Inflammatory macrophage (primary cell): ENCODE results near the gene PDIA2.
"Not testable (repeated sequence)": the region's sequence is repeated elsewhere in the genome, so short reads cannot be mapped to it uniquely, and the experiment has no call there.

Experiments used
- DNase-seq, 2 donors: peaks; one replicate each; pipeline ENCODE4 v3.0.0-alpha.2; 2020 to 2022
- total RNA-seq, 18 experiments: gene quantifications; one replicate each; lab custom pipeline; 2026; ENCODE audit warnings: mixed read lengths in 6 of 18, inconsistent platforms in 2 of 18; lab: John Stamatoyannopoulos, UW

The PDIA2 gene
- total RNA-seq, result 0 to 0.24 (median 0) reads per million in 18 experiments

GRCh38 chr16:283033-283805 lies at the start of gene PDIA2:
Gene PDIA2 (plus strand): TSS chr16:283164. CDS start chr16:283170, 6 bp downstream.
- no peak for DNase-seq

DNA sequence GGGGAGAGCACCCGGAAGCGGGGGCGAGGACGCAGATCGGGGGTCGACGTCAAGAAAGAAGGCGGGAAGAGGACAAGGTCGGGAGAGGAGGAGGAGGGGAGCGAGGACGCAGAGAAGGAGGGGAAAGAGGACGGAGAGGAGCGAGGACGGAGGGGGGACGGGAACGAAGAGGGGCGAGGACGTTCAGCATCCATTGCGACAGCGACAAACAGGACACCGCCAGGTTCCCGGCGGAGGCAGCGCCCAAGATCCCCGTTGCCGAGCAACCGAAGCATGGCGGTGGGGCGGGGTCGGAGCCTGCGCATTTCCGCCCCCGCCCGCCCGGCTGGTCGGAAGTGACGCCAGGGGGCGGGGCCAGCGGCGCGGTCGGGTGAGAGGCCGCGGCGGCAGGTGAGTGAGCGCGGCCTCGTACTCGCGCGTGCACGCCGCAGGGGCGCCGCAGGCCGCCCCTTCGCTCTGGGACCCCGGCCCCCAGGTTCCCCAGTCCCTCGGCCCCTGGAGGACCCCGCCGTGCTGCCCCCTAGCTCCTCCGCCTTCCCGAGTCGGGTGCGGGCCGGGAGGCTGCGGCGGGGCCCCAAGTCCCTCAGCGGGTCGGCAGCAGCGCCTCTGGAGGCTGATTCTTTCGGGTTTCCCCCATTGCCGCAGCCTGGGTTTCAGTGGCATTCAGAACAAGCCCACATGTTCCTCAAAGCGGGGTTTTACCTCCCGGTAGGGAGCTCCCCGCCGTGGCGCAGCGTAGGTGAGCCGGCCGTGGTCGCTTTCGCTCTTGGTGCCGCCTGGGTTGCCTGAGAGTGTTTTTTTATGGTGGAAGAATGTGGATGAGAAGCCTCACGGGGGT lies 48.3 kb upstream of the PDIA2 start, which contains the start of gene FAM234A:
FAM234A (plus strand) TSS at position 354 of the 838 bp plus-strand sequence. CDS start 19,593 bp downstream, outside the sequence.
- peak; percentile 95 to 98 for DNase-seq

GRCh38 chr16:239948-240277 lies 43.1 kb upstream of the PDIA2 start:
- DNase-seq, result peak; percentile 21 to 26

DNA sequence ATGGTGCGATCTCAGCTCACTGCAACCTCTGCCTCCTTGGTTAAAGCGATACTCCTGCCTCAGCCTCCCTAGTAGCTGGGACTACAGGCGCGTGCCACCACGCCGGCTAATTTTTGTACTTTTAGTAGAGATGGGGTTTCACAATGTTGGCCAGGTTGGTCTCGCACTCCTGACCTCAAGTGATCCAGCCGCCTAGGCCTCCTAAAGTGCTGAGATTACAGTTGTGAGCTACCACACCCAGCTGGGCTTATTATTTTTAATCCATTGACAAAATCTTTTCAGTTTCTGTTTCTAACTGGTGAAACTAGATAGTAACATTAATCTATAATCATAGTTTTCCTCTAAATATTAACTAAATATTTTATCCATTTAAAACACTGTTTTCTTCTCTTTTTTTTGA lies 42.4 kb upstream of the PDIA2 start:
- DNase-seq, result no peak

GRCh38 chr16:242281-242680 lies 40.7 kb upstream of the PDIA2 start:
- no peak for DNase-seq

- DNase-seq, result no peak
Observed at GRCh38 chr16:243348-243747, 39.6 kb upstream of the PDIA2 start.

DNA sequence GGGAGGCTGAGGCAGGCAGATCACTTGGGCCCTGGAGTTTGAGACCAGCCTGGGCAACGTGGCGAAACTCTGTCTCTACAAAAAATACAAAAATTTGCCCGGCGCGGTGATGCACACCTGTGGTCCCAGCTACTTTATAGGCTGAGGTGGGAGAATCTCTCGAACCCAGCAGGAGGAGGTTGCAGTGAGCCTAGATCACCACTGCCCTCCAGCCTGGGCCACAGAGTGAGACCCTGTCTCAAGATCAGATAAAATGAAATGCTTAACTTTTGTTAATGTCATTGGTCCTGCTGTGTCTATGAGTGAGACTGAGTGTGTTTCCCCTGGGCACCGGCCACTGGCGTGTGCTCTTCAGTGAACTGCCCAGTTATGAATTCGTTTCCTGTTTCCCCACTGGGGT lies 37.9 kb upstream of the PDIA2 start:
- no peak for DNase-seq

DNA sequence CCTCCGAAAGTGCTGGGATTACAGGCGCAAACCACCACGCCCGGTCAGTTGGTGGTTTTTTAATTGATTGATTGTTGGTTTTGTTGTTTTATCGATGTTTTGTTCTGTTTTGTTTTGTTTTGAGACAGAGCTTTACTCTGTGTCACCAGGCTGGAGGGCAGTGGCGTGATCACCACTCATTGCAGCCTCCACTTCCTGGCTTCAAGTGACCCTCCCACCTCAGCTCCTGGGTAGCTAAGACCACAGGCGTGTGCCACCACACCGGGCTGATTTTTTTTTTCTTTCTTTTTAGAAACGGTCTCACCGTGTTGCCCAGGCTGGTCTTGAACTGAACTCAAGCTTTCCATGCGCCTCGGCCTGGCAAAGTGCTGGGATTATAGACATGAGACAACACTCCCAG lies 35.9 kb upstream of the PDIA2 start:
- no peak for DNase-seq

DNA sequence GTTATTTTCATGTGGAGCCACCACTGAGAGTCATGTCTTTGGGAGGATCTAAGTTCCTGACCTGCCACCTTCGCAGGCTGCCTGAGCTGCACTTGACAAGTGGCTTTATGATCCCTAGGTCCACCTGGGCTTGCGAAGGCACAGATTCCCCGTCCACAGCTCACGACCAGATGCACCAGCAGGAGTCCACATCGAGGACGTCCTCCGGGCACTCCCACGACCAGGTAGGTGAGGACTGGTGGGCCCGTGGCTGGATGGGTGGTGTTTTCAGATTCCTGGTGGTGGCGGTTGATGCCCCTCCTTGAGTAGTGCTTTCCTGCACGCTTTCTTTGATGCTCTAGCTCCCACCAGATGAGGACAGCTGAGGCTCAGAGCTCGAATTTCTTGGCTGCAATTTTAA lies 33.5 kb upstream of the PDIA2 start:
- DNase-seq, result no peak

GRCh38 chr16:252366-253337 lies 30.3 kb upstream of the PDIA2 start:
- peak; percentile 4 to 10 for DNase-seq

GRCh38 chr16:253833-254232 lies 29.1 kb upstream of the PDIA2 start:
- no peak for DNase-seq

DNA sequence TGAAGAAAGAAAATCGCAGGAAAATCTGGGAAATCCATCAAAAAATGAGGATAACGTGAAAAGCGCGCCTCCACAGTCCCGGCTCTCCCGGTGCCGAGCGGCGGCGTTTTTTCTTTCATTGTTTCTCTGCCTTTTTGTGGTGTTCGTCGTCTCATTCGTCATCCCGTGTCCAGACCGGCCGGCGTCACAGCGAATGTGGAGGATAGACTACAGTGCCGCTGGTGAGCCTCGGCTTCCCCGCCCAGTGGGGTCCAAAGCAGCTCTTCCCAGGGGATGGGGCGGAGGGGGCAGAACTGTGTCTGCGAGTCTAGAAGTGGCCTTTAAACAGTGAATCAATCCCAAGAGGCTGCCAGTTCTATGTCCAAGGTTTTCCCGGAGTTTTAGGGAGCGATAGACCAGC lies 28.5 kb upstream of the PDIA2 start:
- no peak for DNase-seq

DNA sequence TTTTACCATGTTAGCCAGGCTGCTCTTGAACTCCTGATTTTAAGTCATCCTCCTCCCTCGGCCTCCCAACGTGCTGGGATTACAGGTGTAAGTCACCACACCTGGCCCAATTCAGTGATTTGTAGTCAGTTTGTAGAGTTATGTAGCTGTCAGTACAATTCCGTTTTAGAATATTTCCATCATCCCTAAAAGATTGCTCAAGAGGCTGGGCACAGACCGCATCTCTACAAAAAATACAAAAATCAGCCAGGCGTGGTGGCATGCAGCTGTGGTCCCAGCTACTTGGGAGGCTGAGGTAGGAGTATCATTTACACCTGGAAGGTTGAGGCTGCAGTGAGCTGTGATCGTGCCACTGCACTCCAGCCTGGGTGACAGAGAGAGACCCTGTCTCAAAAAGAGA lies 27.8 kb upstream of the PDIA2 start:
- no peak for DNase-seq

DNA sequence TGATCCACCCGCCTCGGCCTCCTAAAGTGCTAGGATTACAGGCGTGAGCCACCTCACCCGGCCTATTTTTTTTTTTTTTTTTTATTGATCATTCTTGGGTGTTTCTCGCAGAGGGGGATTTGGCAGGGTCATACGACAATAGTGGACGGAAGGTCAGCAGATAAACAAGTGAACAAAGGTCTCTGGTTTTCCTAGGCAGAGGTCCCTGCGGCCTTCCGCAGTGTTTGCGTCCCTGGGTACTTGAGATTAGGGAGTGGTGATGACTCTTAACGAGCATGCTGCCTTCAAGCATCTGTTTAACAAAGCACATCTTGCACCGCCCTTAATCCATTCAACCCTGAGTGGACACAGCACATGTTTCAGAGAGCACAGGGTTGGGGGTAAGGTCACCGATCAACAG lies 24.9 kb upstream of the PDIA2 start:
- not testable (repeated sequence) for DNase-seq

GRCh38 chr16:259226-259625 lies 23.7 kb upstream of the PDIA2 start:
- no peak for DNase-seq

GRCh38 chr16:259814-260253 lies 23.1 kb upstream of the PDIA2 start:
- DNase-seq, result no peak

GRCh38 chr16:260326-260725 lies 22.6 kb upstream of the PDIA2 start:
- no peak for DNase-seq

DNA sequence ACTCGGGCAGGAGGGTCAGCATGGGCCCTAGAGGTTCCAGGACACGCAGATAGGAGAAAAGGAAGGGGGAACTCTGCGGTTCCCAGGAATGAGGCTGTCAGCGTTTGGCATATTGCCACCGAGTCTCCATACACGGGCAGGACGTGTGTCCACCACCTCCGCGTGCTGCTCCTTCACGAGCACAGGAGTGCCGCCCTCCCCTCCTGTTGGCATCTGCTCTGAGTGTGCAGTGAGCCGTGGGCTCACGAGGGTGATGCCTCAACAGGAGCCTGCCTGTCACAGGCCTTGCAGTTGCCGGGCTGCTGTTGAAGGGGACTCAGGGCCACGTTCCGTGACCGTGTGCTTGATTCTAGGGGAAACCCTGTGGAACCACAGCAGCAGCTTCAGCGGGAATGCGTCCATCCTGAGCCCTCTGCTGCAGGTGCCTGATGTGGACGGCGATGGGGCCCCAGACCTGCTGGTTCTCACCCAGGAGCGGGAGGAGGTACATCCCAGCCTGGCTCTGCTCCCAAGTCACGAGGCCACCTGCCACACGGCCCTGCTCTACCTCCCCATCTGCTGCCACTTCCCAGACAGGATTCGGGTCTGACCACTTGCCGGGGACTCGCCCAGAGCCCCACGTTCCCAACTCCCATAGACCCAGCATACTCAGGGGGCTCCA lies 21.8 kb upstream of the PDIA2 start:
- DNase-seq, result no peak

DNA sequence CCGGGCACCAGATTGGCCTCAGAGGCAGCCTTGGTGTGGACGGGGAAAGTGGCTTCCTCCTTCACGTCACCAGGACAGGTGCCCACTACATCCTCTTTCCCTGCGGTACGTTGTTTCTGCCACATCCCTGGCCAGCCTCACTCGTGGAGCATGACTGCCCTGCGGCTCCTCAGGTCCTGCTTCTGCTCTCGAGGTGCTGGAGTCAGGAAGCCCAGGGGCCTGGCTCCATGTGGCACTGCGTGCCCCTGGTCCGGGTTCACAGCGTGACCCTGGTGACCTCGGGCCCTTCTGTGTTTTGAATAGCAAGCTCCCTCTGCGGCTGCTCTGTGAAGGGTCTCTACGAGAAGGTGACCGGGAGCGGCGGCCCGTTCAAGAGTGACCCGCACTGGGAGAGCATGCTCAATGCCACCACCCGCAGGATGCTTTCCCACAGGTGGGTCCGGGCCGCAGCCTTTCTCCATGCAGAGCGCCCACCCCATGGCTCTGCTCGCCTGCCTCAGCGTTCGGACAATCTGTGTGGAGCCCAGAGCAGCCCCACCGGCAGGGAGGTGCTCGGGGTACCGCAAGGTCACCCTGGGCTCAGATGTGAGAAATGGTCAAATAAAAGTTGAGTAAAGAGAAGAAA lies 20.7 kb upstream of the PDIA2 start:
- no peak for DNase-seq

DNA sequence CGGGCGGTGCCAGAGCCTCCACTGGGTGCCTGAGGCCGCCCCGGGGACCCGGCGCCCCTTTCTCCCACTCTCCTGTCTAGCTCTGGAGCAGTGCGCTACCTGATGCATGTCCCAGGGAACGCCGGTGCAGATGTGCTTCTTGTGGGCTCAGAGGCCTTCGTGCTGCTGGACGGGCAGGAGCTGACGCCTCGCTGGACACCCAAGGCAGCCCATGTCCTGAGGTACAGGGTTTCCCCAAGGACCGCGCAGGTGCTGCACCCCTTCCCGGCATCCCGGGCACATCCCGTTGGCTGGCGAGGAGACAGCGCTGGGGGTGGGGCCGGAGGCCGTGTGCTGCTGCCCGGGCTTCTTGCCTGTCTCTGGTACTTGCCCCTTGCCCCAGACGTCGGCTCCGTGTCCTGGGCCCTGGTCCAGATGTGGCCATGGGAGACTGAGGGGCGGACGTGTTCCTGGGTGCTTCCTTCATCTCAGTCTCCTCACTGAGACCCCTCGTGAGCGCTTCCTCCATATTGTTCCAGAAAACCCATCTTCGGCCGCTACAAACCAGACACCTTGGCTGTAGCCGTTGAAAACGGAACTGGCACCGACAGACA lies 19.7 kb upstream of the PDIA2 start:
- DNase-seq, result no peak

DNA sequence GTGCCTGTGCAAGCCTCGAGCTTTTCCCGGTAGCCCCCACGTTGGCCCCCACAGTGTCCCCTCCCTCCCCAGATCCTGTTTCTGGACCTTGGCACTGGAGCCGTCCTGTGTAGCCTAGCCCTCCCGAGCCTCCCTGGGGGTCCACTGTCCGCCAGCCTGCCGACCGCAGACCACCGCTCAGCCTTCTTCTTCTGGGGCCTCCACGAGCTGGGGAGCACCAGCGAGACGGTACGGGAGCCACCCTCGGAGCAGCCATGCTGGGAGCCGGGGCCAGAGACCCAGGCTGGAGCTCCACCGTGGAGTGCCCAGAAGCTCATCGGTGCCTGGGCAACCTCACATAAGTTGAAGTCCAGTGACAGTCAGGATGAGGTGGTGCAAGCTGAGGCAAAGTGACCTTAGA lies 19.0 kb upstream of the PDIA2 start:
- no peak for DNase-seq
